ENCODE results near the gene CAMKMT. TPM values are rescaled to one million over a fixed set of nuclear protein-coding genes. Genes with fewer than 3 reads are reported as not detected.
"Not testable (repeated sequence)": the region's sequence is repeated elsewhere in the genome, so short reads cannot be mapped to it uniquely, and the experiment has no call there.

Gene CAMKMT
- total RNA-seq, 2 experiments from 2014 or later: 11.9 to 13.9 TPM

DNA sequence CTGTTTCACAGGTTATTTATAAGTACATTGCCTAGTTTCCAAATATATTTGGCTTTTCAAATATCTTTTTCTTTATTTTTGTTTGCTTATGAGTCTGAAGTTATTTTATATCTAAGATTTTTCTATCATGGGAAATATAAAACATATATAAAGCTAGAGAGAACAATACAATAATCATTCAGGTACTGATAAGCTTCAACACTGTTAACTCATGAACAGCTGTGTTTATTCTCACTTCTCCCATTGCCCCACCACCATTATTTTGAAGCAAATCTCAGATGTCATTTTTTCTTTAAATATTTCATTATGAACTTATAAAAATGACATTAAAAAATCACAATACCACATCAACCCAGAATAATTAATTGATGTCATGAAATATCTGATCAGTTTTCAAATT is 9.7 kb downstream of the CAMKMT start:
- ChIA-PET POLR2A (interaction anchor here (1.2 kb wide), 1 partner anchor 10 kb away, joined by 4 read pairs; the partner anchor contains the start of genes CAMKMT and PREPL), CTCF (no interaction called here)
- Mint-ChIP-seq H3K36me3 (ENCODE audit: low read depth) (peaks cover 32% of the 10 kb centered on the region), H3K27me3 (no peaks in the 10 kb centered on the region), H3K27ac (no peak overlapping the region), H3K9me3 (no peaks in the 10 kb centered on the region), H3K4me3 (no peak overlapping the region), H3K4me1 (ENCODE audit: low read depth) (peaks cover 28% of the 10 kb centered on the region)
- intact Hi-C loops (cut with DNase I, micrococcal nuclease): no loop called here
- ATAC-seq (ENCODE audit: poor library complexity) (no peak), DNase-seq (no peak)
- Histone ChIP-seq H3K36me3 (ENCODE audit: insufficient read depth, low read length) (no peaks in the 10 kb centered on the region), H3K27ac (ENCODE audit: low read depth in 1 of 2, low read length in 2 of 2) (no peak overlapping the region), H3K27me3 (ENCODE audit: control insufficient read depth in 1 of 2, insufficient read depth in 2 of 2, low read length in 2 of 2) (no peaks in the 10 kb centered on the region), H3K4me1 (ENCODE audit: insufficient read depth, low read length) (no peaks in the 10 kb centered on the region), H3K4me3 (ENCODE audit: low read length) (no peak overlapping the region), H3K9me3 (ENCODE audit: control insufficient read depth in 1 of 2, insufficient read depth in 1 of 2, low read length in 2 of 2) (no peaks in the 10 kb centered on the region)
- TF ChIP-seq, protein P1, sequence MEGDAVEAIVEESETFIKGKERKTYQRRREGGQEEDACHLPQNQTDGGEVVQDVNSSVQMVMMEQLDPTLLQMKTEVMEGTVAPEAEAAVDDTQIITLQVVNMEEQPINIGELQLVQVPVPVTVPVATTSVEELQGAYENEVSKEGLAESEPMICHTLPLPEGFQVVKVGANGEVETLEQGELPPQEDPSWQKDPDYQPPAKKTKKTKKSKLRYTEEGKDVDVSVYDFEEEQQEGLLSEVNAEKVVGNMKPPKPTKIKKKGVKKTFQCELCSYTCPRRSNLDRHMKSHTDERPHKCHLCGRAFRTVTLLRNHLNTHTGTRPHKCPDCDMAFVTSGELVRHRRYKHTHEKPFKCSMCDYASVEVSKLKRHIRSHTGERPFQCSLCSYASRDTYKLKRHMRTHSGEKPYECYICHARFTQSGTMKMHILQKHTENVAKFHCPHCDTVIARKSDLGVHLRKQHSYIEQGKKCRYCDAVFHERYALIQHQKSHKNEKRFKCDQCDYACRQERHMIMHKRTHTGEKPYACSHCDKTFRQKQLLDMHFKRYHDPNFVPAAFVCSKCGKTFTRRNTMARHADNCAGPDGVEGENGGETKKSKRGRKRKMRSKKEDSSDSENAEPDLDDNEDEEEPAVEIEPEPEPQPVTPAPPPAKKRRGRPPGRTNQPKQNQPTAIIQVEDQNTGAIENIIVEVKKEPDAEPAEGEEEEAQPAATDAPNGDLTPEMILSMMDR (IDR thresholded peaks at IDR 0.05): no peak

DNA sequence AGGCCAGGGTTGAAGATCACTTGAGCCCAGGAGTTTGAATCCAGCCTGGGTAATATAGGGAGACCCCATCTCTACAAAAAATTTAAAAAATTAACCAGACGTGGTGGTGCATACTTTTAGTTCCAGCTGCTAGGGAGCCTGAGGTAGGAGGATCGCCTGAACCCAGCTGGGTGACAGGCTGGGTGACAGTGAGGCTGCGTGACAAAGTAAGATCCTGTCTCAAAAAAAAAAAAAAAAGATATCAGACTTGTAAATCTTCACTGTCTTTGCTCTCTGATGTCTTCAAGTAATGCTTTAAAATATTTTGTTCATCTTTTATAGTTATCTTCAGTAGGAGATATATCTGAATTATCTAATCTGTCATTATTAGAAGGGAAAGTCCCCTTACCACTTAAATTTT is 10.5 kb downstream of the CAMKMT start:
- Histone ChIP-seq H3K36me3 (ENCODE audit: insufficient read depth, low read length) (no peaks in the 10 kb centered on the region), H3K4me3 (ENCODE audit: low read length) (no peak overlapping the region), H3K27me3 (ENCODE audit: control insufficient read depth in 1 of 2, insufficient read depth in 2 of 2, low read length in 2 of 2) (no peaks in the 10 kb centered on the region), H3K4me1 (ENCODE audit: insufficient read depth, low read length) (no peaks in the 10 kb centered on the region), H3K27ac (ENCODE audit: low read depth in 1 of 2, low read length in 2 of 2) (no peak overlapping the region), H3K9me3 (ENCODE audit: control insufficient read depth in 1 of 2, insufficient read depth in 1 of 2, low read length in 2 of 2) (no peaks in the 10 kb centered on the region)
- ChIA-PET POLR2A (interaction anchor here (1.2 kb wide), 1 partner anchor 10 kb away, joined by 4 read pairs; the partner anchor contains the start of genes CAMKMT and PREPL), CTCF (interaction anchor here (0.7 kb wide), 1 partner anchor 99 kb away, joined by 3 read pairs; no protein-coding TSS in a partner anchor)
- intact Hi-C loops (cut with DNase I, micrococcal nuclease): no loop called here
- TF ChIP-seq, protein P1 (IDR thresholded peaks at IDR 0.05): no peak
- DNase-seq (no peak), ATAC-seq (ENCODE audit: poor library complexity) (no peak)
- peaks cover 40% of the 10 kb centered on the region for H3K36me3 Mint-ChIP-seq (ENCODE audit: low read depth)
- H3K4me3 Mint-ChIP-seq: no peak overlapping the region
- H3K27ac Mint-ChIP-seq: no peak overlapping the region
- peaks cover 28% of the 10 kb centered on the region for H3K4me1 Mint-ChIP-seq (ENCODE audit: low read depth)
- H3K9me3 Mint-ChIP-seq: no peaks in the 10 kb centered on the region
- no peaks in the 10 kb centered on the region for H3K27me3 Mint-ChIP-seq

DNA sequence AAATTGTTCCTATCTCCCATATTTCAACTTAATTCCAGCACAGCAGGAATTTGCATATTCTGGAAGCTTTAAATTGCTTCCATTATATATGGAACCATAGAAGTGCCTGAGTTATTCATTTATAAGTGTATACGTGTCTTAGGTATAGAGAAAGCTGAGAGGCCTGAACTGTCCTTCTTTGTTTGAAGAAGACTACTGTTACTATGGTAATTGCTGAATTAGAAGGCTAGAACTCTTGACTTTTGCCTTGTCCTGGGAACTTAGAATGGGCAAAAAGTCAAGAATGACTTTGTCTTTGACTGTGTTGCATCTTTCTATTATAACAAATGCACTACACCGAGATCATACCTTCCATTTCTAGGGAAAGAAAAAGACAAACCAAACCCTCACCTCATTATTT is 15.7 kb downstream of the CAMKMT start:
- TF ChIP-seq, protein P1 (IDR thresholded peaks at IDR 0.05): no peak
- DNase-seq: no peak
- Histone ChIP-seq H3K36me3 (ENCODE audit: insufficient read depth, low read length) (peaks cover 2% of the 10 kb centered on the region), H3K4me1 (ENCODE audit: insufficient read depth, low read length) (no peaks in the 10 kb centered on the region), H3K27ac (ENCODE audit: low read depth in 1 of 2, low read length in 2 of 2) (no peak overlapping the region), H3K9me3 (ENCODE audit: control insufficient read depth in 1 of 2, insufficient read depth in 1 of 2, low read length in 2 of 2) (no peaks in the 10 kb centered on the region), H3K4me3 (ENCODE audit: low read length) (no peak overlapping the region), H3K27me3 (ENCODE audit: control insufficient read depth in 1 of 2, insufficient read depth in 2 of 2, low read length in 2 of 2) (no peaks in the 10 kb centered on the region)
- Mint-ChIP-seq H3K27ac (no peak overlapping the region), H3K36me3 (ENCODE audit: low read depth) (peaks cover 79% of the 10 kb centered on the region), H3K4me3 (no peak overlapping the region), H3K27me3 (no peaks in the 10 kb centered on the region), H3K9me3 (no peaks in the 10 kb centered on the region), H3K4me1 (ENCODE audit: low read depth) (no peaks in the 10 kb centered on the region)
- intact Hi-C loops (cut with DNase I, micrococcal nuclease): no loop called here
- ChIA-PET POLR2A (interaction anchor here (3.6 kb wide), 1 partner anchor 16 kb away, joined by 14 read pairs; the partner anchor contains the start of genes CAMKMT and PREPL), CTCF (interaction anchor here (1.3 kb wide), 1 partner anchor 22 kb away, joined by 3 read pairs; no protein-coding TSS in a partner anchor)
- ATAC-seq (ENCODE audit: poor library complexity): no peak

DNA sequence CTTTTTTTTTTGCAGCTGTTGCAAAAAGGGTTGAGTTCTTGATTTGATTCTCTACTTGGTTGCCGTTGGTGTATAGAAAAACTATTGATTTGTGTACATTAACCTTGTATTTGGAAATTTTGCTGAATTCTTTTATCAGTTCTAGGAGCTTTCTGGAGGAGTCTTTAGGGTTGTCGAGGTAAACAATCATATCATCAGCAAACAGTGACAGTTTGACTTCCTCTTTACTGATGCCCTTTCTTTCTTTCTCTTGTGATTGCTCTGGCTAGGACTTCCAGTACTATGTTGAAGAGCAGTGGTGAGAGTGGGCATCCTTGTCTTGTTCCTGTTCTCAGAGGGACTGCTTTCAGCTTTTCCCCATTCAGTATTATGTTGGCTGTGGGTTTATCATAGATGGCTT is 23.5 kb downstream of the CAMKMT start:
- H3K36me3 ChIP-seq (ENCODE audit: insufficient read depth, low read length); H3K4me3 Mint-ChIP-seq; H3K27me3 ChIP-seq (ENCODE audit: control insufficient read depth in 1 of 2, insufficient read depth in 2 of 2, low read length in 2 of 2); DNase-seq; H3K9me3 Mint-ChIP-seq; POLR2A ChIA-PET; H3K9me3 ChIP-seq (ENCODE audit: control insufficient read depth in 1 of 2, insufficient read depth in 1 of 2, low read length in 2 of 2); H3K27ac ChIP-seq (ENCODE audit: low read depth in 1 of 2, low read length in 2 of 2); ATAC-seq (ENCODE audit: poor library complexity); H3K27me3 Mint-ChIP-seq; CTCF ChIA-PET; H3K4me1 ChIP-seq (ENCODE audit: insufficient read depth, low read length); intact Hi-C loops (cut with DNase I, micrococcal nuclease); H3K27ac Mint-ChIP-seq; H3K4me3 ChIP-seq (ENCODE audit: low read length): not testable (repeated sequence)
- H3K36me3 Mint-ChIP-seq (ENCODE audit: low read depth): peaks cover 57% of the 10 kb centered on the region
- peaks cover 30% of the 10 kb centered on the region for H3K4me1 Mint-ChIP-seq (ENCODE audit: low read depth)
